ENCODE results near the gene STAP1.

GRCh38 chr4:67575232-67576058 is 16.9 kb downstream of the STAP1 start:
- no peak for TF ChIP-seq POLR2A (IDR thresholded peaks at IDR 0.05)
- TF ChIP-seq CTCF (IDR thresholded peaks at IDR 0.05), result no peak
